Measurements from ENCODE around the gene SAFB.

SAFB gene

DNA sequence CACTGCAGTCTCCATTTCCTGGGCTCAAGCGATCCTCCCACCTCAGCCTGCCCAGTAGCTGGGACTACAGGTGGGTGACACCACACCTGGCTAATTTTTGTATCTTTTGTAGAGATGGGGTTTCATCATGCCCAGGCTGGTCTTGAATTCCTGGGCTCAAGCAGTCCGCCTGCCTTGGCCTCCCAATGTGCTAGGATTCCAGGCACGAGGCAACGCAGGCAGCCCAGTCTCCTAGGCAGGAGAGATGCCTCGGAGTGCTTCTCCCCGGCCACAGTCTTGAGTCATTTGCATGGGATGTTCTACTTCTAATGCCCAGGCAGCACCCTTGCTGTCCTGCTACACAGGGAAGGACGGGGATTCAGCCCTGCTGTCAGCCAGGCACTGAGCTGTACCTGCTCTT, 48.7 kb downstream of the SAFB start:
- DNase-seq: no peak

DNA sequence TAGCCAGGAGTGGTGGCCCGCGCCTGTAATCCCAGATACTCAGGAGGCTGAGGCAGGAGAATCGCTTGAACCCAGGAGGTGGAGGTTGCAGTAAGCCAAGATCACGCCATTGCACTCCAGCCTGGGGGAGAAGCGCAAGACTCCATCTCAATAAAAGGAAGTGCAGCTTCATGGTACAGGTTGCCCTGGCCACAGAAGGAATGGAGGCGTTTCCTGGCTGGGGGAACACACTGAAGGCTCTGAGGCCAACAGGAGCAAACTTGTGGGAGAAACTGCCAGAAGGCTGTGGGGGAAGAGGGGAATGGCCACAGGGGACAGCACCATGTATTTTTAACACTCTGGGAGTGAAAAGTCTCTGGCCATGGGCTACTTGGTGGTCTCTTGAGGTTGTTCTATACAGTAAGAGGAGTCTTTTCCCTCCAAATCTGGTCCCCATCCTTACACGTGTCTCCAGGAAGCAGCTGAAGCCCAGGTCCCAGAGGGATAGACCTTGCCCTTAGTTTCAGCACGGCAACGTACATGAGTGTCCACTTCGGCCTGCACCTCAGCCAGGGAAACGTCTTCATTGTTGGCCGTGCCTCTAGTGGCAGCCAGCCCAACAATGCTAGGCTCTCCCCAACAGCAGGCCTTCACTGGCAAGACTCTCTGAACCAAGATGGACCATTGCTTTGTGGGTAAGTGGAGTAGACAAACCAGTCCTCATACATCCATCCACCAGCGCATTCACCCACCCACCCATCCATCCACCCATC, 50.0 kb downstream of the SAFB start:
- DNase-seq: no peak

DNA sequence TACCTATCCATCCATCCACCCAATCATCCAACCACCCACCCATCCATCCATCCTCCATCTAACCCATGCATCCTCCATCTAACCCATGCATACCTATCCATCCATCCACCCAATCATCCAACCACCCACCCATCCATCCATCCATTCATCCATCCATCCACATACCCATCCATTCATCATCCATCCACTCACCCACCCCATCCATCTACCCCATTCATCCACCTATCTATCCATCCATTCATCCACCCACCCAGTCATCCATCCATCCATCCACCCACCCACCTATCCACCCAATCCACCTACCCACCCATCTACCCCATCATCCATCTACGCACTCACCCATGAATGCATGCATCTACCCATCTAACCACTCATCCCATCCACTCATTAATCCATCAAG, 50.9 kb downstream of the SAFB start:
- no peak for DNase-seq

DNA sequence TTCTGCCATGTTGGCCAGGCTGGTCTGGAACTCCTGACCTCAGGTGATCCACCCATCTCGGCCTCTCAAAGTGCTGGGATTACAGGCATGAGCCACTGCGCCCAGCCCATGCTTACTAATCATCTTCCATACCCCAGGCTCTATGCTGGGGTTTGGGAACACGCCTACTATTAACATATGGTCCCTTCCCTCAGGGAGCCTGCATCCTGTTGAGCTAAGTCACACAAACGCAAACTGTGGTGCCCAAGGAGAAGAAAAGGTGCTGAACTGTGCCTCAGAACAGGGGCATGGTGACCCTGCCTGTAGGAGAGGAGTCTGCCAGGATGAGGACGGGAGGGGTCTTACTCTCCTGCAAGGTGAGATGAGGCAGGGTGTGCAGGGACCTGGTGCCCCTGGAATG, 51.8 kb downstream of the SAFB start:
- DNase-seq: no peak

DNA sequence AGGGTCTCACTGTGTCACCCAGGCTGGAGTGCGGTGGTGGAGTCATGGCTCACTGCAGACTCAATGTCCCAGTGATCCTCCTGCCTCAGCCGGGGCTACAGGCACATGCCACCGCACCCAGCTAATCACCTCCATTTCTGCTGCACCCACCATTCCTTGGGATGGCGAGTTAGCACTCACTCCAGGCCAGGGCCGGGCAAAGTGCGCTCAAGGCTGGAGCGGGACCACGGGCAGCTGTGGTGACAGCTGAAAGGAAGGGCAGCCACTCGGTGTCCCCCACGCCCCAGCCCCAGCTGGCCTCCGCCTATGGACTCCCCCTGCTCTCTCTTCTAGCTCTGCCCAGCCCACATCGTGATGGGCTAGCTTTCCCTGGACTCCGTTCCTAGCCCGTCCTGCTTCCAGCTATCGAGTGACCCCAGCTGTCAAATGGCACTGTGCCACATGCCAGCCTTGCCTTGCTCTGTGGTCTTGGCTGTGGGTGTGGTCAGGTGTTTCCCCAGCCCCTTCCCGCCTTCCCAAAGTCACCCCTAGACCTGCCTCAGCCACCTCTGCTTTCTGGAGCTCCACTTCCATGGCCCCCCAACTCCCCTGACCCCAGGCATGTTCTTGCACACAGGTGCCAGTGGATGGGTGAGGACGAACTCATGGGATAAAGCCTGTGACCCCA, 53.4 kb downstream of the SAFB start:
- no peak for DNase-seq

DNA sequence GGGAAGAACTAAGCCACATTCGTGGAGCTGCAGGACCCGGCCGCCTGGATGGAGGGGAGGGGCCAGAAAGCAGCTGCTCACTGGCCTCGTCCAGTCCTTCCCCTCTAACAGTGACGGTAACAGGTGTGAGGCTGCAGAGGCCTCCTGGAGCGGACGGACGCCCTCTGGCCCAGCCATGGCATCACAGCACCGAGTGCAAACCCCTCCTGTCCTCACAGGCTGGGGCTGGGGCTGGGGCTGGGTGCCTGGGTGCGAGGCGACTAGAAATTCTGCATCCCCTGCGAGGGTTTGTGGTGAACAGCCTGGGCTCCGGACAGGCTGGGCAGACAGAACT, 53.9 kb downstream of the SAFB start:
- no peak for DNase-seq

DNA sequence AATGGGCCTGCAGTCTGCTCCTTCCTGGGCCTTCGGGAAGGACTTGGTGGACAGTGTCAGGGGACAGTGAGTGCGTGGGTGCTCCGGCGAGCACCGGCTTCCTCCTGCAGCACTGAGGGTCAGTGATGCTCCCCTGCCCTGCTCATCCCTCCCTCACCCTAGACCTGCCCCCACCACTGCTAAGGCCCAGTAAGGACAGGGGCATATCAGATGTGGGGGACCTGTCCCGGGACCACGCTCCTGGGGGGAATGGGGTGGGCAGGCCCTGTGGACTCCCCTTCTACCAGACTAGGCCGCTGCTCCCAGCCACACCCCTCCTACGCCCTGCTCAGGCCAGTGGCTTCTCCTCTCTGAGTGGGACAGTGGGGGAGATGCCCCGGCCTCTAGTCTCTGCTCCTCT, 54.3 kb downstream of the SAFB start:
- no peak for DNase-seq

DNA sequence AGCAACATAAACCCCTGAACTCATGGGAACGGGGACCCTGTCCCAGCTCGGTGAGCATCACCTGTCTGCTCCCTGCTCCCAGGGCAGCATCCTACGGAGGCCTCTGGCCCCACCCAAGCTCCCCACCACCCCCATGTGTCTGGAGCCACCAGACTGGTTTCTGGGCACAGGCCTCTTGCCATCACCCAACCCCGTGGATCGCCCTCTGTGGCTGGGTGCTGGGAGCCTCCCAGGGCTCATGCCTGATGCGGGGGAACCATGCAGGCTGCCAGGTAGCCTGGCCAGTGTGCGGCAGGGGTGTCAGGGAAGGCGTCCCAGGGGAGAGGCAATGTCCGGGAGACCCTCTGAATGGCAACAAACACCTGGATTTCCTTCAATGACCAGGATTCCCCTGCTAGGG, 54.7 kb downstream of the SAFB start:
- DNase-seq: no peak

DNA sequence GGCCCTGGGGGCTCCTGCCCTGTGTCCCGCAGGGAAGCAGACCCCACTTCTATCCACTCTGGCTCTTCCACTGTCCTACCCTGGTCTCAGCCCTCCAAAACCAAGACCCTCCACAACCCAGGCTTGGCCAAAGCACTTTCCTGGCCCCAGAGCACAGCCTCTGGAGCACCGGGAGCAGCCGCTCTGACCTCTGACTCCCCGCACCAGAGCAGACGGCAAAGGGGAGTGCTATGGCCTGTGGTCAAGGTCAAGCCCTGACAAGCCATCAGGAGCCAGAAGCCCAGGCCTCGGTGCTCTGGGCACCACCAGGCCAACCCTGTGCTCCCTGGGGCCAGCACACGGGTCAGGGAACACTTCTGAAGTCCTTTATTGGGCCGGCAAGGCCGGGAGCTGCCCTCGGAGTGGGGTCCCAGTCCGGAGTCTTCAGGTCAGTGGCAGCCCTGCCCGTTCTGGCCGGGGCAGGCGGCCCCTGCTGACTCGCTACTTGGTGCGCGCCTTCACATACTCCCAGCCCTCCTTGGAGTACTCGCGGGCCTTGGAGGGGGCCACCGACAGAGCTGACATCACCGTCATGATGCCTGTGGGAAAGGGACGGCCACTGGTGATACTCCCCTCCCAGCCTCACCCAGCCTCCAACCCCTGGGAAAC, 55.3 kb downstream of the SAFB start:
- DNase-seq: no peak

DNA sequence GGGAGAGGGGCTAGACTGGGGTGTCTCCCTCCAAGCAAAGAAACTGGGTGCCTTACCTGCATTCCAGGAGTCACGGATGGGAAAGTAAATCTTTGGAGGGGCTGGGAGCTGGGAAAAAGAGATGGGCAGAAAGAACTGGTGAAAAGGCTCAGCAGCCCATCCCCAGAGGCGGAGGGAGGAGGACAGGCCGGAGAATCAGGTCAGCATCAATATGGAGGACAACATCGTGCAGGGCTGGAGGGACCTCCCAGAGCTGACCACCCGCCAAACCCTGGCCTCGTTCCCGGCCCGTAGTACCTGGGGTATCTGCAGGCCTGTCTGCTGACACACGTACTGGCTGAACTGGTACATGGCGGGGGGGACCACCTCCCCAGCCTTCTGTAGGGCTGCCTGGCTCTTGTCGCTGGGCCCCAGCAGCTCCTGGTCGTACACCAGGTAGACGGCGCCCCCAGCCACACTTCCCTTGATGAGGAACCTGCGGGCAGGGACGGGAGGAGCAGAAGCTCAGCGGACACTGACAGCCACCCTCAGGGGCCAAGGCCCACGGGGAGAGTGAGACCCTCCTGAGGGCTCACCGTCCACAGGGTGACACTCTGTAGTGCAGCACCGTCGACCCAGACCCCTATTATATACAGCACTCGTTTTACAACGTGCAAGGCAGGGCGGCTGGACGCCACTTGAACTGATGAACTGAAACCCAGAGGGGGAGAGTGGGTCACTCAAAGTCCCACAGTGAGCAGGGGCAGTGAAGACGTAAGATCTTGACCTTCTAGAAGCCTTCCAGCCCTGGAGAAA, 56.6 kb downstream of the SAFB start:
- no peak for DNase-seq

DNA sequence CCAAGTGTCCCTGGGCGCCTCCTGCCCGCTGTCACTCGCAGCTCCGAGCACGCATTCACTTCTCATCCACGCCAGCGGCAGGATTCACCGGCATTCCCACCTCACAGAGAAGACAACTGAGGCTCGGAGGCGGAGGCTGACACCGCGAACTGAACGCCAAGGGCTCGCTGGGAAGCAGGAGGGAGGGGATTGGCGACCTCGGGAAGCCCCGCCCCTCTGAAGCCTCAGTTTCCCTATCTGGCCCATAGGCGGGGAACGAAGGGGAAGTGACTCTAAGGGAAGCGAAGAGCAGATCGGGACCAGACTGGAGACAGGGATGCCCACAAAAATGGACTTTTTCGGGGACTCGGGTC, 57.2 kb downstream of the SAFB start:
- DNase-seq: no peak

DNA sequence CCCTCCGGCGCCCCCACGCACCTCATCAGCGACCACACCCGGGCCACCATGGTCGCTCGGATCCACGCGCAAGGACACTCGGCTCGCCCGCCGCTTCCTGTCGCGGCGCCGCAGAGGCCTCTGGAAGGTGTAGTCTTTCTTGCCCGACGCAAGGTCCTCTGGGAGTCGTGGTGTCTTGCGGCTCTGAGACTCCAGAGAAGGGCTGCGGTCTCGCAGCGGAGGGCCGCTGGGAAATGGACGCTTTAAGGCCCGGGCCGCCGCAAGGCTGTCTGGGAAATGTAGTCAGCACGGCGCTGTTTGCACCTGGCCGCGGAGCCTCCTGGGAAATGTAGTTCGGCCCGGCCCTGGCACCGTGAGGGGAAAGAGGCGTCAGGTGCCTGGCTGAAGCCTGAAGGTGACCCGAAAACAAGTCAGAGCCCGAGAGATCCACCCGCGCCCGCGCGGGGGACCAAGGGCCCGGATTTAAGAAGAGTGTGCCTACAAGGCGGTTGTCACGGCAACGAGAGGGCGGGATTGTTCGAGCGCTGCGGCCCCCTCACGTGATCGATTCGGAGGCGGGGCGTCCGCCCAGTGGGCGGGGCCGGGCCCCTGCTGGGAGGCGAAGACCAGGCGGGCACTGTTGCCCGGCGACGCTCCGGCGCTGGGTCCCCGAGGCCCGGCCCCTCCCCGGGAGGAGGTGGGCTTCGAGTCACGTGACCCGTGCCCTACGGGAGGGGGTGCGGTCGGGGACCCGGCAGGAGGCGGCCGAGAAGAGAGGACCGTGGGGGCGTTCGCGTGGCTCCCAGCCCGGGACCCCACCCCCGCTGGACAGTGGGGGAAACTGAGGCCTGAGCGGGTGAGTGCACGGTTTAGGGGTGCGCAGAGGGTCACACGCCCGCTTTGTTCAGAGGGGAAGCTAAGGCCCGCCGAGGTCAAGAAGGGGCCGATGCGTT, 57.8 kb downstream of the SAFB start, which contains the start of the genes HSD11B1L and MICOS13:
Gene HSD11B1L (plus strand): TSS at position 591 of the 932 bp plus-strand sequence. CDS start 3,806 bp downstream, outside the sequence.
Gene MICOS13 (minus strand): TSS at position 80 of the 932 bp plus-strand sequence. CDS start 30 bp downstream, at position 50.
- peak; percentile 99 for DNase-seq

DNA sequence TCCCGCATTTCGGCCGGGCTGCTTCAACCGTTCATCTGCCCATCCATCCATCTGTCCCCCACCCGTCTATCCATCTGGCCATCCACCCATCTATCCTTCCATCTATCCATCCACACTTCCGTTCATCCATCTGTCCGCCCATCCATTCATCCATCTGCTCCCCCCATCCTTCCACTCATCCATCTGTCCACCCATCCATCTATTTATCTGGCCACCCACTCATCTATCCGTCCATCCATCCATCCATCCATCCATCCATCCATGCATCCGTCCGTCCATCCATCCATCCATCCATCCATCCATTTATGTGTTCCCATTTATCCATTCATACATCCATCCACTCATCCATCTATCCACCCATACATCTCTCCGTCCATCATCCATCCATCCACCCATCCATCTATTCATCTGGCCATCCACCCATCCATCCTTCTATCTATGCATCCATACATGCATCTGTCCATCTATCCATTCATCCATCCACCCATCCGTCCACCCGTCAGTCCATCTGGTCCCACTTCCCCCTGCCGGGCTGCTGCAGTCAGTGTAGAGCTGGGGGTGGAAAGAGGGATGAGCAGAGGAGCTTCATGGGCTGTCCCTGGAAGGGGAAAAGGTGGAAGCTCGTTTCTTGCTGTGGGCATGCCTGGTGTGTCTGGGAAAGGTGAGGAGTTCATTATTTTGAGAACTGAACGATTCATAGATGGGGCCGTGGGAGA, 58.7 kb downstream of the SAFB start:
- DNase-seq: no peak

DNA sequence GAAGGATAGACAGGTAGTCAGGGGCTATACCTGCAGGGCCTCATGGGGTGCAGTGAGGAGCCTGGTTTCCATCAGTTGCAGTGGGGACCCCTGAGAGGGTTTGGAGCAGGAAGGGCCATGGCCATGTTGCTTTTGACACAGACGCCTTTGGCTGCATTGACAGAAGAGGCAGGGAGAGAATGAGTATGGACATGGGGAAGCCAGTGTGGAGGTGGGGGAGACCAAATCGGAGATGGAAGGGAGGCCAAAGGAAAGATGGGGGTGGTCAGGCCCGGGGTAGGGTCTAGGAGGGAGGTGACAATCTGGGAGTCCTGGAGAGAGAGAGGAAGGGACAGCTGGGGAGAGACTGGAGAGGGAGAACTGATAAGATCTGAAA, 59.2 kb downstream of the SAFB start:
- DNase-seq: no peak

DNA sequence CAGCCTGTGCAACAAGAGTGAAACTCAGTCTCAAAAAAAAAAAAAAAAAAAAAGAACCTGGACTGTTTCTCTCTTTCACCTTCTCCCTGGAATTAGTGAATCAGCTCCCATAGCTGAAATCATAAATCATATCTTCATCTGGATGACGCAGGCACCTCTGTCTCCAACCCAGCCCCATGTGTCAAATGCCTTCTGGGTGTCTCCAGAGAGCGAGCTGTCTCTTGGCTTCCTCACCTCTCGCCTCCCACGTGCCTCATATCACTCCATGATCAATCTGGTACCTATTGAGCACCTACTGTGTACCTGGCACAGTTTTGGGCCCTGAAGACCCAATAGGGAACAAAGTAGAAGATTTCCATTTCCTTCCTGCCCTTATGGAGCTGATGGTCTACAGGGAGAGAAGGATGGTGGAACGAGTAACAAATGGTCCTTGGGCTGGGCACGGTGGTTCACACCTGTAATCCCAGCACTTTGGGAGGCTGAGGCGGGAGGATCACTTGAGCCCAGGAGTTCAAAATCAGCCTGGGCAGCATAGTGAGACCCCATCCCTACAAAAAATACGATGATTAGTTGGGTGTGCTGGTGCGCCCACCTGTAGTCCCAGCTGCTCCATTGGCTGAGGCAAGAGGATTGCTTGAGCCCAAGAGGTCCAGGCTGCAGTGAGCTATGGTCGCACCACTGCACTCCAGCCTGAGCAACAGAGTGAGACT, 60.4 kb downstream of the SAFB start:
- no peak for DNase-seq

DNA sequence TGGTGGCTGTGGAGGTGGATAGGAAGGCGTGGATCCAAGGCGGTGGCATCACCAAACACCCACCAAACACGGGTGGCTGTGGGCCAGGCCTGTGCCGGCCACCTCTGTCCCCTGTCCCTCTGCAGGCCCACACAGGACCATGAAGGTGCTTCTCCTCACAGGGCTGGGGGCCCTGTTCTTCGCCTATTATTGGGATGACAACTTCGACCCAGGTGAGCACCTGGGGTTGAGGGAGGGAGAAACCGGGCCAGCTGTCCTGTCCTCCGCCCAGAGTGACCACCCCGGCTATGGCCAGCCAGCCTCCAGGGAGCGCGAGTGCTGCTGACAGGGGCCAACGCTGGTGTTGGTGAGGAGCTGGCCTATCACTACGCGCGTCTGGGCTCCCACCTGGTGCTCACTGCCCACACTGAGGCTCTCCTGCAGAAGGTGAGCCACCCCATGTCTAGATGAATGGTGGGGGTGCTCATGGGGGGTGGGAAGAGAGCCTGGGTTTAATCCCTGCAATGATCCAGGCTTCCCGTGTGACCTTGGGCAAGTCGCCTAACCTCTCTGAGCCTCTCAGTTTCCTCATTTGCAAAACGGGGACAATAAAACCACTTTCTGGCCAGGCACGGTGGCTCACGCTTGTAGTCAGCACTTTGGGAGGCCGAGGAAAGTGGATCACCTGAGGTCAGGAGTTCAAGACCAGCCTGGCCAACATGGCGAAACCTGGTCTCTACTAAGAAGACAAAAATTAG, 62.0 kb downstream of the SAFB start:
- DNase-seq: no peak

DNA sequence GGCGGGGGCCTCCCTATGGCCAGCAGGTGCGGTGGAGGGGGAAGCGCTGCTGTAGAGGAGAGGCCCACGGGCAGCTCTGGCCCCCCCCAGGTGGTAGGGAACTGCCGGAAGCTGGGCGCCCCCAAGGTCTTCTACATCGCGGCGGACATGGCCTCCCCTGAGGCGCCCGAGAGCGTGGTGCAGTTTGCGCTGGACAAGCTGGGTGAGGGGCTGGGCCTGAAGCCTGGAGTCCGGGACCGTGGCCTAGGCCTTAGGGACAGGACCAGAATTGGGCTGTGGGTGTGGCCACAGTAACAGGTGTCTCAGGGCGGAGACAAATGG, 63.4 kb downstream of the SAFB start:
- no peak for DNase-seq

DNA sequence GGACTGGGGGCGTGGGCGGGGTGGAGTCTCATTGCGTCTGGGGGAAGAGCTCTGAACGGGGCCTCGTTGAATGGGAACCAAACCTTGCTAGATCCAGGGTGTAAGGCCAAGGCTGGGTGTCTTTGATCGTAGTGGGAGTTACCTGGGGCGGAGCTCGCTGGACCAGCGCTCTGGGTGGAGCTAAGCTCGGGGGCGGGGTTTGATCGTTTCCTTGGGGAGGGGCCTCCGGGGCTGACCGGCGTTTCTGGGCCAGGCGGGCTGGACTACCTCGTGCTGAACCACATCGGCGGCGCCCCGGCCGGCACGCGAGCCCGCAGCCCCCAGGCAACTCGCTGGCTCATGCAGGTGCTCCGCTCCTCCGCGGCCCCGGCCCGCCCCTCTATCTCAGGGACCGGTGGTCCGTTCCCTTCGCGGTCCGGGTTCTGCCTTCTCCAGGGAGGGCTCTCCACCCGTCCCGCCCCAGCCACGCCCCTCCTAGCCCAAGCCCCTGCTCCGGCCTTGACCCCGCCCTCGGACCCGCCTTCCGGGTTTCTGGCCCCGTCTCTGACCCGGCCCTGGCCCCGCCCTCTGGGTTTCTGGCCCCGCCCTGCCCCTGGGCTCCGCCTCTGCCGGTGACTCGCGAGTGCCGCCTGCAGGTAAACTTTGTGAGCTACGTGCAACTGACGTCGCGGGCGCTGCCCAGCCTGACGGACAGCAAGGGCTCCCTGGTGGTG, 63.9 kb downstream of the SAFB start:
- peak; percentile 99 for DNase-seq

DNA sequence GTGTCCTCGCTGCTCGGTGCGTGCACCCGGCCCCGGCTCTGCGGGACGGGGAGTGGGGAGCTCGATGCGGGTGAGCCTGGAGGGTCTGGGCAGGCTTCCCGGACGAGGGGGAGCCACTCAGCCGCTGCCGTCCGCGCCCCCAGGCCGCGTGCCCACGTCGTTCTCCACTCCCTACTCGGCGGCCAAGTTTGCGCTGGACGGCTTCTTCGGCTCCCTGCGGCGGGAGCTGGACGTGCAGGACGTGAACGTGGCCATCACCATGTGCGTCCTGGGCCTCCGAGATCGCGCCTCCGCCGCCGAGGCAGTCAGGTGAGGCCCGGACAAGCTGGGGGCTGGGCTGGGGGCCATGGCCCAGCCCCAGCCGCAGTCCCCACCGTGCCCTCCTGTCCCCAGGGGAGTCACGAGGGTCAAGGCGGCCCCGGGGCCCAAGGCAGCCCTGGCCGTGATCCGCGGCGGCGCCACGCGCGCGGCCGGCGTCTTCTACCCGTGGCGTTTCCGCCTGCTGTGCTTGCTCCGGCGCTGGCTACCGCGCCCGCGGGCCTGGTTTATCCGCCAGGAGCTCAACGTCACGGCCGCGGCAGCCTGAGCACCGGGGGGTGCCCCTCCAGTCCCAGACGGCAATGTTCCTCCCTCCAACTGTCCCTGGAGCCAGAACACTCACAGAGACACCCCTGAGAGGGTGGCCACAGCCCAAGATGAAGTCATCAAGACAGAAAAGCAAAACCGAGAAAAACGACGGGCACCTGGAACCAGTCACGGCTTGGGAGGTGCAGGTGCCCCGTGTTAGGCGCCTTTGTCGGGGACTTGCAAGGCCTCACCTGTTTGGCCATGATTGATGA, 64.7 kb downstream of the SAFB start:
- no peak for DNase-seq

Measured in activated effector memory CD4-positive, alpha-beta T cell treated with anti-CD3 and anti-CD28 coated beads, Interleukin-2, amount 50 U/mL, for 16 hours (primary cell).